Measurements from ENCODE around the gene HAGHL.

Gene HAGHL

DNA sequence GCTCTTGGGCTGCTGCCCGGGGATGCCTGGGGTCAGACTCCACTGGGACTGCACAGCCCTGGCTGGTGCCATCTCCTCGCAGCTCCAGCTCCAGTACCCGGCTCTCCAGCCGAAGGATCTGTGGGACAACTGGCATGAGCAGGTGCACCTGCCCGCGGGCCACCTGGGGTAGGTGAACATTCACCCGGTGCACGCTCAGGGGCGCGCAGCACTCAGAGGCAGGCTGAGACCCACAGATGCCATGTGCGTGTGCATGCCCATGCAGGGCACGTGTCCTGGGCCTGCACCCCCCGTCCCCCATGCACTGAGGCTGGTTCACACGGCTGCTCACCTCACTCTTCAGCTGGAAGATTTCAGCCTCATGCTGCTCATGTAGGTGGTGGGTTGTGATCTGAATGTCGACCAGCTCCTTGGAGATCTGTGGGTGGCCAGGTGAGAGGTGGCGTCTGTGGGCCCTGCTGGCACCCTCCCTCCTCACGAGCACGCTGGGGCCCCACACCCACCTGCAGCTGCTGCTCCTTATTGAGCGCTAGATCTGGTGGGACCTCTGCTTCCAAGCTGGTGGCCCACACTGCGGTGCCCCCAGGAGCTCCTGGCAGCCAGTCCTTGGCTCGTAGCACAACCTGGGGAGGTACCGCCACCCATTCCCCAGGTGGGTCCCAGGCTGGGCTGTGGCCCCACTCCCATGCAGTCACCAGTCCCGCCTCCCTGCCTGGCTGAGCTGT lies 1.3 kb upstream of the HAGHL start:
- peaks cover 7% of the 10 kb centered on the region for H3K4me1 Mint-ChIP-seq
- H3K27ac Mint-ChIP-seq = no peak overlapping the region
- H3K9me3 Mint-ChIP-seq = no peaks in the 10 kb centered on the region
- no peaks in the 10 kb centered on the region for H3K36me3 Mint-ChIP-seq
- CTCF ChIA-PET = interaction anchor here (1.0 to 3.2 kb wide), 5 partner anchors 10 to 18 kb away, joined by 3 to 10 read pairs (median 4); partner anchors contain the start of gene METRN
- peaks cover 47% of the 10 kb centered on the region for H3K27me3 Mint-ChIP-seq
- H3K4me3 Mint-ChIP-seq = no peak overlapping the region
- no peak for DNase-seq

DNA sequence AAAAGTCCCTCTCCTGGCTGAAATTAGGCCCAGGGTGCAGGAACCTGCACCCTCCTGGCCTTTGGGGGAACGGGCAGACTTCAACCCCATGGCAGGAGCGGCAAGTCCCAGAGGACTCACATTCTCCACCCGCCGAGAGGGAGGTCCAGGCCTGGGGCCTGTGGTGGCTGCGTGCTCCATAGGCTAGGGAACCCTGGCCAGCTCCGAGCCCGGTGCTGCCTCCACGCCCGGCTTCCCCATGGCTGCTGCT lies 793 bp upstream of the HAGHL start:
- H3K9me3 Mint-ChIP-seq = no peaks in the 10 kb centered on the region
- CTCF ChIA-PET = interaction anchor here (1.0 to 3.2 kb wide), 3 partner anchors 10 to 14 kb away, joined by 4 to 10 read pairs (median 6); partner anchors contain the start of gene METRN
- no peak for DNase-seq
- no peaks in the 10 kb centered on the region for H3K36me3 Mint-ChIP-seq
- peak overlapping the region; percentile 70 for H3K4me3 Mint-ChIP-seq
- H3K27ac Mint-ChIP-seq = no peak overlapping the region
- H3K4me1 Mint-ChIP-seq = peaks cover 7% of the 10 kb centered on the region
- peaks cover 46% of the 10 kb centered on the region for H3K27me3 Mint-ChIP-seq

DNA sequence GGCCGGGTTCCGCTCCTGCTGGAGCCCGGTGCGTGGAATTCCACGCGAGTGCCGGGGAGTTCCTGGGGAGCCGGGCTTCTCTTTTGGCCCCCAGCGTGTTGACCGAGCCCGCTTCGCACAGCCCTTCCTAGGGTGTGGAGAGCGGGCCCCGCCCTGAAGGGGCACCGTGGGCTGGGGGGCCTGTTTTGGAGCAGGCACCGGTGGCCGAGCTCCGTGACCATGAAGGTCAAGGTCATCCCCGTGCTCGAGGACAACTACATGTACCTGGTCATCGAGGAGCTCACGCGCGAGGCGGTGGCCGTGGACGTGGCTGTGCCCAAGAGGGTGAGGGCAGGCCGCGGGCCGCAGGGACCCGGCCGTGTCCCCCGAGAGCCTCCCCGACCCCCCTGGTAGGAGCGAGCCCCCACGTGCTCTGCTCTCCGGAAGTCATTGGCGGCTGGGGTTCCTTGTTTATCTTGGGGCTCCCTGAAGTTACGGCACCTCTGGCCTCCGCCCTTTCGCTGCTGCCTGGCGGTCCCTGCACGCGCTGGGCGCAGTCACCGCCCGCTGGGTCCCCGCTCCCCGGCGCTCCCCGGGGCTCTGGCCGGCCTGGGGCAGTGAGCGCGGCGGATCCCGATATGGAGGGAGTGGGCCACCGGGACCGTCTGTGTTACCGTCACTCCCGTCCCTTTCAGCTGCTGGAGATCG lies 528 bp downstream of the HAGHL start:
- Mint-ChIP-seq H3K27me3 (peaks cover 36% of the 10 kb centered on the region), H3K4me1 (peaks cover 7% of the 10 kb centered on the region), H3K9me3 (no peaks in the 10 kb centered on the region), H3K4me3 (peak overlapping the region; percentile 44), H3K36me3 (no peaks in the 10 kb centered on the region), H3K27ac (no peak overlapping the region)
- DNase-seq = peak; percentile 56
- CTCF ChIA-PET = interaction anchor here (3.2 kb wide), 1 partner anchor 15 kb away, joined by 10 read pairs; no protein-coding TSS in a partner anchor

DNA sequence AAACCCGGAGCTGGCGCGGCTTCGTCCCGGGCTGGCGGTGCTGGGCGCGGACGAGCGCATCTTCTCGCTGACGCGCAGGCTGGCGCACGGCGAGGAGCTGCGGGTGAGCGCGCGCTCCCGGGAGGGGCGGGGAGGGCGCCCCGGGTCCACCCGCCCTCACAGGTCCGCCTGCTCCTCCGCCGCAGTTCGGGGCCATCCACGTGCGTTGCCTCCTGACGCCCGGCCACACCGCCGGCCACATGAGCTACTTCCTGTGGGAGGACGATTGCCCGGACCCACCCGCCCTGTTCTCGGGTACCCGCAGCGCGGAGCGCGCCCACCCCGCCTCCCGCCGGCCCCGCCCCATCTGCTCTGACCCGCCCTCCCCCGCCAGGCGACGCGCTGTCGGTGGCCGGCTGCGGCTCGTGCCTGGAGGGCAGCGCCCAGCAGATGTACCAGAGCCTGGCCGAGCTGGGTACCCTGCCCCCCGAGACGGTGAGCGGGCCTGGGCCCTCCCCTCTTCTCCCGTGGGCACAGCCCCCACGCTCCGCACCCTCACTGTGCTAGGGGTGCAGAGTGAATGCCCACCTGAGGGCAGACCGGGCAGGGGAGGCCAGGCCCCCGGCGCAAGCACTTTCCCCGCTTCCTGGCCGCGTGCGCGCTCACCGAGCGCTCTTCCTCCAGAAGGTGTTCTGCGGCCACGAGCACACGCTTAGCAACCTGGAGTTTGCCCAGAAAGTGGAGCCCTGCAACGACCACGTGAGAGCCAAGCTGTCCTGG lies 1.4 kb downstream of the HAGHL start:
- Mint-ChIP-seq H3K36me3 (peaks cover 4% of the 10 kb centered on the region), H3K4me3 (peak overlapping the region; percentile 31), H3K9me3 (no peaks in the 10 kb centered on the region), H3K4me1 (peaks cover 3% of the 10 kb centered on the region), H3K27me3 (peaks cover 30% of the 10 kb centered on the region), H3K27ac (no peak overlapping the region)
- peak; percentile 71 for DNase-seq
- CTCF ChIA-PET = no interaction called here

DNA sequence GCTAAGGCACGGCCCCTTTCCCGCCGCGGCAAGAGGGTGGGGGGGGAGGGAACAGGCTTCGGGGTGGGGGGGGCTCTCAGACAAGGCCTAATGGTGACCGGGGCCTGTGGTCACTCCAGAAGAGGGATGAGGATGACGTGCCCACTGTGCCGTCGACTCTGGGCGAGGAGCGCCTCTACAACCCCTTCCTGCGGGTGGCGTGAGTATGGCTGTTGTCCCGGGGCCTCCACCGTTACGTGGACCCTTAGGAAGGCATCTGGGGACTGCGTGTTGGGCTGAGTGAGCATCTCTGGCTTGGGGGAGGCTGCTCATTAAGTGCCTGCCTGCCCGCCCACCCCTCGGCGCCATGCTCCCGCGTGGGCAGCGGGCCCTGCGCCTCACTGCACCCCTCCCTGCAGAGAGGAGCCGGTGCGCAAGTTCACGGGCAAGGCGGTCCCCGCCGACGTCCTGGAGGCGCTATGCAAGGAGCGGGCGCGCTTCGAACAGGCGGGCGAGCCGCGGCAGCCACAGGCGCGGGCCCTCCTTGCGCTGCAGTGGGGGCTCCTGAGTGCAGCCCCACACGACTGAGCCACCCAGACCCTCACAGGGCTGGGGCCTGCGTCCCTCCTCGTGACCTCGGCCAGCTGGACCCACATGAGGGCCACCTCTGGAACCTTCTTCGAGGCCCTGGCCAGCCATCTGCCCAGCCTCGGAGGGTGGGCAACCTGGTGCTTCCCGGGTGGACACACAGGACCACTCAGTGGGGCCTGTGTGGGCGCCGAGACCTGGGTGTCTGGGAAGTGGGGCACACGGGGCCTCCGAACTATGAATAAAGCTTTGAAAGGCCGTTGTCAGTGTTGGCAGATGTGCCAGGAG lies 2.2 kb downstream of the HAGHL start:
- Mint-ChIP-seq H3K9me3 (no peaks in the 10 kb centered on the region), H3K4me1 (peaks cover 3% of the 10 kb centered on the region), H3K27me3 (peaks cover 27% of the 10 kb centered on the region), H3K36me3 (peaks cover 4% of the 10 kb centered on the region), H3K27ac (no peak overlapping the region), H3K4me3 (peak overlapping the region; percentile 49)
- no peak for DNase-seq
- CTCF ChIA-PET = interaction anchor here (1.6 kb wide), 1 partner anchor 12 kb away, joined by 4 read pairs; the partner anchor contains the start of gene CIAO3

DNA sequence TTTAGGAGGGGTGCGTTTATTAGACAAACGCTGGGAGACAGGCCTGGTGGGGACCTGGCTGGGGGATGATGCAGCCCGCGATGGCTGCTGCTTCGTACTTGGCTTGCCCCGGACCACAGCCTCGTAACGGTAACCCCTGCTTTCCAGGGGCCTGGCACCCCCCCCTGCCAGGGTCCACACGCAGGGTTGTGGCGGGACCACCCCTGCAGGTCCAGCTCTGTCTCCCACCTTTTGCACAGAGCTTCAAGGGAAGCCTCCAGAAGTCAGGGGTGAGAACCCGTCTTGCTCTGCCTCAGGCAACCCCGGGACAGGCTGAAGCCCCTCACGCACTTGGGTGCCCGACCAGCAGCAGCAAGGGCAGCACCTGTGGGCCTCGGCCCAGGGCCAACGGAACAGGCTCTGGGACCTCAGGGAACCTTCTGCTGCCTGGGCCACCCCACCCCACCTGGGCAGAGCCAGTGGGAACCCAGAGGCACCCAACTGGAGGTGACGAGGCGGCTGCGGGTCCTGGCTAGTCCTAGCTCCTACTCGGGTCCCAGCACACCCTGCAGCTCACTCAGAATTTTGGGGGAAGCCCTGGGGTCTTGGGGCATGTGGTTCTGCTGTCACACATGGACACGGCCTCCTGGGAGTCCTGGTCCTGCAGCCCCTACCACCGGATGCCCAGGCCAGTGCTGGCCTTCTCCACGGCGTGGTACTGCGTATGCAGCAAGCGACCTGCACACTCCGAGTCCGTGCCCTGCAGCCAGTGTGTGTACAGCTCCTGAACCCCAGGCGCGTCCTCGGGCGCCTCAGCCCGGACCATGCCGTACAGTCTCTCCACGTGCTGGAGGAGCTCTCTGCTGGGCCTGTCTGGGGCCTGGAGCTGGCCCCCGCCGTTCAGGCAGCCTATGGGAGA lies 3.1 kb downstream of the HAGHL start:
- H3K4me3 Mint-ChIP-seq = peak overlapping the region; percentile 26
- peaks cover 18% of the 10 kb centered on the region for H3K27me3 Mint-ChIP-seq

DNA sequence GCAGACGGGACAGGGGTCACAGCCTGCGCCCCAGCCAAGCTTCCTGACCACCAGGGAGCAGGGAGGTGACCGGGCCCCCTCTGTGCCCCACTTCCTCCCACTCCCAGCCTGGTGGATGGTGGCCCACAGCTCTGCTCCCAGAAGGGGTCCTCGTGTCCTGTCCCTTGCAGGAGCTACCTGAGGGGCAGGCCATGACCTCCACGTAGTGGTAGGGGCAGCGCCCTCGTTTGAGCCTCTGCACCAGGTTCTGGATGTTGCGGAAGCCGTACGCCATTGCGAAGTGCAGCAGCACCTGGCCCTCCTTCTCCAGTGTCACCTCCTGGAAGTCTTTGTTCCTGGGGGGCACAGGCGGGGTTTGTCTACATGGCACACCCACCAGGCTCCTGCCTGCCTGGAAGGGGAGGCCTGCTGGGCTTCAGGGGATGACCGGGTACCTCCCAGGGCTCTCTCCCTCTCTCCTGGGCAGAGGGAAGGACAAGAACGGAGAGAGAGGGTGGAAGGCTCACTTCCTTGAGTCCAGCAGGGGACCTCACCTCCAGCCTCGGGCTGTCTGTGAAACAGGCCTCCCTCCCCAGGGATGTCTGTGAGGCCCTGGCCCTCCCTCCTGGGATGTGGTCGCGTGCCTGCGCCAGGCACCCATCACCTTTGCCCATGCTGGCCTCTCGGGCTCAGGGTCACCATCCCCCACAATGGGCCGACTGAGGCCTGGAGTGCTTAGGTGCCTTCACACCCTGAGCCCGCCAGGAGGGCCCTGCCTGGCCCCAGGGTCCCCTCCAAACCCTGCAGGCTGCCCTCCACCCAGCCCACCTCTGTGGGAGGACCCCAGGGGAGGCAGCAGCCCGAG lies 4.0 kb downstream of the HAGHL start:
- CTCF ChIA-PET = interaction anchor here (1.6 to 2.3 kb wide), 2 partner anchors 10 to 18 kb away, joined by 4 to 11 read pairs; partner anchors contain the start of gene CIAO3
- Mint-ChIP-seq H3K27ac (no peak overlapping the region), H3K4me1 (peaks cover 10% of the 10 kb centered on the region), H3K36me3 (peaks cover 6% of the 10 kb centered on the region), H3K9me3 (no peaks in the 10 kb centered on the region), H3K27me3 (peaks cover 10% of the 10 kb centered on the region), H3K4me3 (no peak overlapping the region)
- DNase-seq = no peak

More for the DNA sequence above, 3.1 kb downstream of the HAGHL start:
- H3K27ac Mint-ChIP-seq = no peak overlapping the region
- H3K4me1 Mint-ChIP-seq = peaks cover 3% of the 10 kb centered on the region
- DNase-seq = no peak
- no peaks in the 10 kb centered on the region for H3K9me3 Mint-ChIP-seq
- peaks cover 4% of the 10 kb centered on the region for H3K36me3 Mint-ChIP-seq
- CTCF ChIA-PET = interaction anchor here (1.6 kb wide), 1 partner anchor 11 kb away, joined by 4 read pairs; the partner anchor contains the start of gene CIAO3

DNA sequence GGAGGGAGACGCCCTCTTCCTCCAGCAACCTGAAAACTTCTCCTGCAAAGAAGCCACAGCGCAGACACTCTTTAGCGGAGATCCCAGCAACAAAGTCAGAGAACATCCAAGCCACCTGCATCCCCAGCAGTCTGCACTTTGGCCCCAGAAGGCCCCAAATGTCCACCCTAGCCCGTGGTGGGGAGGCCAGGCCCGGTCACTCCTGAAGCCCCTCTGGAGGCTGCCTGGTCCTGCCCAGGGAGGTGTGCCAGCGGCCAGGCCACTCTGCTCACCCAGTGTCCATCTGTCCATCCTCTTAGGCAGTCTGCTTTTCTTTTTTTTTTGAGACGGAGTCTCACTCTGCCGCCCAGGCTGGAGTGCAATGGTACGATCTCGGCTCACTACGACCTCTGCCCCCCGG lies 5.4 kb downstream of the HAGHL start:
- H3K36me3 Mint-ChIP-seq = peaks cover 9% of the 10 kb centered on the region
- no peak for DNase-seq
- CTCF ChIA-PET = interaction anchor here (1.1 to 2.3 kb wide), 3 partner anchors 8 to 20 kb away, joined by 4 to 11 read pairs (median 7); partner anchors contain the start of gene CIAO3
- H3K27me3 Mint-ChIP-seq = no peaks in the 10 kb centered on the region
- no peak overlapping the region for H3K4me3 Mint-ChIP-seq
- no peaks in the 10 kb centered on the region for H3K9me3 Mint-ChIP-seq
- H3K27ac Mint-ChIP-seq = no peak overlapping the region
- H3K4me1 Mint-ChIP-seq = peaks cover 12% of the 10 kb centered on the region

DNA sequence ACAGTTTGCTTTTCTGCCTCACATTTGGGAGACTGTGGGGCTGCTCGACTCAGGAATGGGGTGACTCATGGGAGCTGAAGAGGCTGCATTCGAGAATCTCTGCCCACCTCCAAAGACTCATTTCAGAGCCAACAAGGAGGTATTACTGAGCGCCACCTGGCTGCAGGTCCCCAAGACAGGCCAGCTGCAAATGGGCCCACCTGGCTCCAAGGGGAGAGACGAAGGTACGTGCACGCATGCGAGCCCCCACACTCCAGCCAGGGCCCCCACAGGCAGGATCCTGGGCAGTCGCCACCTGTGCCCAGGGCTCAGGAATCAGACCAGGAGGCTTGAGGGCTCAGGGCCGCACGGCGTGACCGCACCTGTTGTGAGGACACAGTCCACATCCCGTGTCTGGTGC lies 6.0 kb downstream of the HAGHL start:
- Mint-ChIP-seq H3K4me1 (peaks cover 16% of the 10 kb centered on the region), H3K4me3 (no peak overlapping the region), H3K27ac (no peak overlapping the region), H3K27me3 (no peaks in the 10 kb centered on the region), H3K9me3 (no peaks in the 10 kb centered on the region), H3K36me3 (peaks cover 12% of the 10 kb centered on the region)
- no peak for DNase-seq
- CTCF ChIA-PET = interaction anchor here (1.0 to 2.3 kb wide), 4 partner anchors 8 to 20 kb away, joined by 3 to 11 read pairs (median 6); partner anchors contain the start of gene CIAO3

DNA sequence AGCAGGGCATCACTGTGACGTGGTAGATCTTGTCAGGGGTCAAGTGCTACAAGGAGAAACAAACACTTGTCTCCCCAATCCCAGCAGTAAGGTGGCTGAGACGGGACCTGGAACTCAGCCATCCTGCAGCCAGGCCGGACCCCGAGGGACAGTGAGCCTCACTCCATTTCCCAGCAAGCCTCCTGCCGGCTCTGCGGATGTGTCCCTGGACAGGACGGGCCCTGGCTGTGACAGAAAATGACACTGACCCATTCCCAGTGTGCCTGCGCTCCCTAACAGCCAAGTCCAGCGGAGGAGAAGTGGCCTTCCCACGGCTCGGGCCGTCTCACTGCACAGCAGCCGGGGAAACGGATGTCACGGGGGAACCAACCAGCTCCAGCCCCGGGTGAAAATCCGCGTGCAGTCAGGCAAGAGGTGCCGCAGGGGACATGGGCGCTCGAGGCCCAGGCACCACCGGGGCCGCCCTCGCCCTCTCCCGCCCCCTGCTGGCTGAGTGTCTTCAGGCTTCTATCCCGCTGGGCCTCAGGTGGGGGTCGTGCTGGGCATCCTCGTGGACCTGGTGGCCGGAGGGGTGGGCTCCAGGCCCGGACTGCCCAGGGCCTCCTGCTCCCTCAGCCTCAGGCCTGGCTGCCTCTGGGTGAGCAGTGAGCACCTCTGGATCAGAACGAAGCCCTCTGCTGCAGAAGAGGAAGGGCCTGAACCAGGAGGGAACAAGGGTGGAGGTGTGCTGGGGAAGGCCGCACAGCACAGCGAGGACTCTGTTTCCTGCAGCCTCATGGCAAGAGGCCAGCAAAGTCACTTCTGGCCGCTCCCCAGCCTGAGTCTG lies 6.7 kb downstream of the HAGHL start:
- no peaks in the 10 kb centered on the region for H3K27me3 Mint-ChIP-seq
- peaks cover 14% of the 10 kb centered on the region for H3K36me3 Mint-ChIP-seq
- H3K27ac Mint-ChIP-seq = no peak overlapping the region
- no peaks in the 10 kb centered on the region for H3K9me3 Mint-ChIP-seq
- DNase-seq = peak; percentile 58
- H3K4me1 Mint-ChIP-seq = peaks cover 18% of the 10 kb centered on the region
- H3K4me3 Mint-ChIP-seq = no peak overlapping the region
- CTCF ChIA-PET = interaction anchor here (0.5 to 2.2 kb wide), 3 partner anchors 12 to 146 kb away, joined by 3 to 7 read pairs (median 3); no protein-coding TSS in a partner anchor

DNA sequence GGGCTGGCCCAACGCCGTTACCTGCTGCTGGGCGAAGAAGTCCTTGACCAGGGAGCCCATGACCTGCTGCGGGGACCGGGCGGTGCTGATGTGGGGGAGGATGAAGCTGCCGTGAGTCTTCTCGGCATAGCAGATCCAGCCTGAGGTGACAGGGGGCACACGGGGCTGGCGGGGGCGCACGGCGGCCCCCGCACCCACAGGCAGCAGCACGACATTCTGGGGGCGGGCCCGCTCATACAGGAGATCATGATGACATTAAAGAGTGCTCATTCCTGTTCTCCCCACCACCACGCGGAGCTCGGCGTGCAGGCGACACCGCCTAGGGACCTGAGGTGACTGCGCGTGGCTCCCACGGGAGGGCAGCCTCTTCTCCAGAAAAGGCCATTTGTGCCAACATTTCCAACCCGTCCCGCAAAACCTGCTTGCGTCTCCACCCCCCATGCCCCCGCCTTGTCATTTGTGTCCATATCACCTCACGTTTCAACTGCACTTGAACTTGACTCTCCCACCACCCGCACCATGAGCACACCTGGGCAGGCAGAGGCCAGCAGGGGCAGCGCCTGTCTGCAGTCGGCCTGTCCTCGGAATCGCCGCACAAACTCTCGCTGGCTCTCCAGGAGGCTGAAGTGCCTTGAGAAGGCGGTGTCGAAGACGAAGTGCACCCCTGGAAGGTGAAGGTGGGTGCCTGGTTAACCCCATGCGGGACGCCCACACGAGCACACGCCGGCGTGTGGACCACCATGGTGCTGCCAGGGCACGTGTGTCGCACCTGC lies 7.5 kb downstream of the HAGHL start:
- CTCF ChIA-PET = interaction anchor here (0.5 to 1.0 kb wide), 2 partner anchors 13 to 147 kb away, joined by 3 read pairs; no protein-coding TSS in a partner anchor
- Mint-ChIP-seq H3K36me3 (peaks cover 14% of the 10 kb centered on the region), H3K27me3 (no peaks in the 10 kb centered on the region), H3K4me3 (no peak overlapping the region), H3K27ac (no peak overlapping the region), H3K4me1 (peaks cover 22% of the 10 kb centered on the region), H3K9me3 (no peaks in the 10 kb centered on the region)
- DNase-seq = no peak
